T-helper 2 cell treated with Interferon-gamma antibody and Interleukin-4, amounts not matched to agents 100 ng/mL and 5 ng/mL, for 36 hours (primary cell): ENCODE data around the gene CPLANE2. TPM values are rescaled to one million over a fixed set of nuclear protein-coding genes. Genes with fewer than 3 reads are reported as not detected.
"Not testable (repeated sequence)": the region's sequence is repeated elsewhere in the genome, so short reads cannot be mapped to it uniquely, and the experiment has no call there.

Source experiments
- intact Hi-C: fragments of 100-400 bp; cut with micrococcal nuclease; formaldehyde crosslinking; loops from one replicate; pipeline ENCODE4 v1.15.1; 2023
- total RNA-seq: library from RNA; stranded (reverse); gene quantifications from 2 replicates; pipeline ENCODE4 v1.2.3, GENCODE V29; 2022

Gene CPLANE2
- total RNA-seq, 1 donor from 2014 or later, result 6.3 TPM

DNA sequence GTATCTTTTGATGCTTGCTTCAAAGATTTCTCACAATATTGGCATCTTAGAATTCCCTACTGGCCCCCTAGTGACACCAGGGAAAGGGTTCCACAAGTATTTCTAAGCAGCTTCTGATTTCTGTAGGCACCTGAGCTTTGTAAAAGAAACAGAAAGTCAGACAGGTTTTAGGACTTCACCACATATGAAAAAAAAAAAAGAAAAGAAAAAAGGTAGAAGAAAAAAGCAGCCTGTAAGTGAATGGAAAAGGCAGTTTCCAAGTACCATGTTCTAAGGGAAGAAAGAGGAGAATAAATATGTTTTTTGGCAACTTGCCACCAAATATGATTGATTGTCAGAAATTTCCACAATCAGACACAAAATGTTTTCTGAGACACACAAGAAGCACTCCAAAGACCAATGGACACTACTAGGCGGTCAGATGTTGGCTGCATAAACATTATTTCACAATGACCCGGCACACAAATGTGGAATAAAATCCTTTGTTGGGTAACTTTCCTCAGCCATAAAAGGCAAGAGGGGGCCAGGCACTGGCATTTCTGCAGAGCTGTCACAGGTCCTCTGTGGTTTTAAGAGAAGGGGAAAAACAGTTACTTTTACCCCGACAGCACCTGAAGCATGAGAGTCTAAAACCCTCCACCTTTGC is 12.7 kb upstream of the CPLANE2 start:
- intact Hi-C loops, result no loop called here

DNA sequence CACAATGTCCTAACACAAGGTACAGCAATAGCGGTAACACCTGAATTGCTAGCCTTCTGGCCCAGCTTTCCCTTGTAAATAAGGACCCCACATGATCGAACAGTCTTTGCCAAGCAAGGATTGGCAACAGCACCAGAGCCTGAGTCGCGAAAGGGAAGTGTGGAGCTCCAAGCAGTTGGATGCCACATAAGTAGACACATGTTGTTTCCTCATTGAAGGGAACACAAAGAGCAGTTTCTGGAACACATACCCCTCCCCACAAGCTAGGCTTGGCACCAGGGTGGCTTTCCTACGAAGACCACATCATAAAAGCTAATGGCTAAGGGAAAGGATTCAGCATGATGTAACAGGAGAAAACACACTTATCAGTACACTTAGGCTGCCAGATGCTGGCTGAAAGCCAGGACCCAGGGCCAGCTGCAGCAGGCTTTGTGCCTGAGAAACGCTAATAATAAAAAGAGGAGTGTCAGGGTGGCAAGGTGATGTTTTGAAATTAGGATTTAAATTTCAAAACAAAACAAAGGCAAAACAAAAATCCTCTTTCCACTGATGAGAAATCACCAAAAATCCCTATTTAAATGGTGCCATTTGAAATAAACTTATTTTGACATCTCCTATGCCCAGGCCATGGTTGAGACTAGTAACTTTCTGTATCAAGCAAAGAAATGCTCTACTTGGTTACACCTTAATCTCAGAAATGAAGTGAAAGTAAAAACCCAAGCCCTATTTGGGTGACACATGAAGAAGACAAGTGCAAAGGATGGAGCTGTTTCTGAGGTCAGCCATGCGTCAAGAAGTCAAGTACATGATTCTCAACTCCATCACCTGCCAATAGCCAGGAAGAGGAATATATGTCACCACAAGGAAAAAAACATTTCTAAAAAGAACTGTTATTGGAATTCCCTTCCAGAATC is 11.9 kb upstream of the CPLANE2 start:
- intact Hi-C loops, result no loop called here

DNA sequence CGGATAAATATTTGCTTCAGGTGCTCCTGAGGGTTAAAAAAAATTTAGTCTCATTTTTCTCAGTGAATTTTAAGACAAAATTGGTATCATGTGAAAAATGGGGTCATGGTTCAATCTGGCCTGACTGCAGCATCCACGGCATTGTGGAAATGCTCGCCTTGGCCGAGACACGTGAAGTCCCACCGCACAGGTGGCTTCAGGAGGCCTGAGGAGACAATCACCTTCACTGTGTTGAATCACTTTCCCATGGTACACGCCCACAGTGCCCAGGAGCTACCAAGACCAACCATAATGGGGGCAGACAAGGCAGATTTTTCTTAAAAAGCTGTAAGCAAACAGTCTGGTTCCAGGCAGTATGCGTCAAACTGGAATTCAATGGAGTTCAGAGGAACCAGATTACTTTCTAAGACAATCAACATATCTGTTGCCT is 11.0 kb upstream of the CPLANE2 start:
- intact Hi-C loops, result no loop called here

DNA sequence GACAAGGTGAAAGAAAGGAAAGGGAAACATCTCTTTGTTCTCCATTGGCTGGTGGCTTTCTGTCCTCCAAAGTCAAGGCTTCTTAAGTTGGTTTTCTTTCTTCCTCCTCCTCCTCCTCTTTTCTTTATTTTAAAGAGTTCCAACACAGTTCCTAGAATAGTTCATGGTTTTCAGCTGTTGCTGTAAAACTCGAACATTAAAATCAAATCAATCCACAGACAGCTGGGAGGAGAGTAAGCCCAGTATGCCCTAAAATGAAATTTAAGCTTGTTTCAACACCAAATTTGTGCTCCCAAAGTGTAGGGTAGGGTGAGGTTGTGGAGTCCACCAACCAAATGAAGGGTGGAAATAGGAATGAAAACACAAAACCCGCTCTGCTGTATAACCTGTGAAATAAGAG is 10.5 kb upstream of the CPLANE2 start:
- intact Hi-C loops, result no loop called here

DNA sequence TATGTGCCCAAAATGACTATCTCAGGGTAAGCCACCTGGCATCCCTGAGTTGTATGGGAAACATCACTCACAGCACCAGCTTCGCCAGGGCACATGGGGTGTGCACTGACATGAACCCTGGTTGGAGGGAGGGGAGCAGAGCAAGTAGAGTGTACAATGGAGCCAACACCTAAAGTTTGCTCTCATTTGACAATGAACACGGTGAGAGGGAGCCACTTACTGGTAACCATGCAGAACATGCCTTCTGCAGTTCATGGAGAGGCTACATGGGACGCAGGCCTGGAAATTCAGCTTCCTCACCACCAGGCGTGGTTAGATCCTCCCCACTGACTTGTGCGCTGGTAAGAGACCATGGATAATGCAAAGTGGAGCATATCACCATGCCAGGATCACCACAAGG is 10.0 kb upstream of the CPLANE2 start:
- intact Hi-C loops, result no loop called here

DNA sequence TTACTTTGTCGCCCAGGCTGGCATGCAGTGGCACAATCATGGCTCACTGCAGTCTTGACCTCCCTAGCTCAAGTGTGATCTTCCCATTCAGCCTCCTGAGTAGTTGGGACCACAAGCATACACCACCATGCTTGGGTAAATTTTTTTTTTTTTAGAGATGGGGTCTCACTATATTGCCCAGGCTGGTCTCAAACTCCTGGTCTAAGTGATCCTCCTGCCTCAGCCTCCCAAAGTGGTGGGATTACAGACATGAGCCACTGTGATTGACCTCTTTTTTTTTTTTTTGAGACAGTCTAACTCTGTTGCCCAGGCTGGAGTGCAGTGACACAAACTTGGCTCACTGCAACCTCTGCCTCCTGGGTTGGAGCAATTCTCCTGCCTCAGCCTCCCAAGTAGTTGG is 9.3 kb upstream of the CPLANE2 start:
- intact Hi-C loops, result not testable (repeated sequence)

DNA sequence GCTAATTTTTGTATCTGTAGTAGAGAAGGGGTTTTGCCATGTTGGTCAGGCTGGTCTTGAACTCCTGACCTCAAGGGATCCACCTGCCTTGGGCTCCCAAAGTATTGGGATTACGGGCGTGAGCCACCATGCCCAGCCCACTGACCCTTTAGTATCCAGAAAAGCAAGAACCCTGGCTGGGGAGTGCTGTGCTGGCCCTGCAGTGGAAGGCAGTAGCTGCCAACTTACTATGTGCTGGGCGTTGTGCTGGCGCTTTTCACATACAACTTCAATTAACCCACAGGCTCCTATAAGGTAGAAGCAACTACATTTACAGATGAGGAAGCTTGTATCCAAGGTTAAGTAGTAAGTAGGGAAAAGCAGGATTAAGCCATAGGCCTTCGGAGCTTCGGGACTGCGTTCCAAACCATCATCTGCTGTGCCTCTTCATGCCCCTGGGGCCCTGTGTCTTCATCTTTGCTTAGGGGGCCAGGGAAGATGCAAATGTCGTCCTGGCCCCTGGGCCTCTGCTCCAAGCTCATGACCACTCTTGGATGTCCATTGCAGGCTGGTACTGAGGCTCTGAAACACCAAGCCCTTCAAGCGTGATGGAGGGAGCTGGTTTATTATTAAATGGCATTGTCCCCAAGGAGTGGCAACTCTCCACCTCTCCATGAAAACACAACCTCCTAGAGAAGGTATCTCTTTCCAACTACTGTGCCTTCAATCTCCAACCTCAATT is 8.7 kb upstream of the CPLANE2 start:
- intact Hi-C loops, result loop anchor here (2.0 kb wide), 2 partner anchors 39 to 59 kb away; no protein-coding TSS in a partner anchor

DNA sequence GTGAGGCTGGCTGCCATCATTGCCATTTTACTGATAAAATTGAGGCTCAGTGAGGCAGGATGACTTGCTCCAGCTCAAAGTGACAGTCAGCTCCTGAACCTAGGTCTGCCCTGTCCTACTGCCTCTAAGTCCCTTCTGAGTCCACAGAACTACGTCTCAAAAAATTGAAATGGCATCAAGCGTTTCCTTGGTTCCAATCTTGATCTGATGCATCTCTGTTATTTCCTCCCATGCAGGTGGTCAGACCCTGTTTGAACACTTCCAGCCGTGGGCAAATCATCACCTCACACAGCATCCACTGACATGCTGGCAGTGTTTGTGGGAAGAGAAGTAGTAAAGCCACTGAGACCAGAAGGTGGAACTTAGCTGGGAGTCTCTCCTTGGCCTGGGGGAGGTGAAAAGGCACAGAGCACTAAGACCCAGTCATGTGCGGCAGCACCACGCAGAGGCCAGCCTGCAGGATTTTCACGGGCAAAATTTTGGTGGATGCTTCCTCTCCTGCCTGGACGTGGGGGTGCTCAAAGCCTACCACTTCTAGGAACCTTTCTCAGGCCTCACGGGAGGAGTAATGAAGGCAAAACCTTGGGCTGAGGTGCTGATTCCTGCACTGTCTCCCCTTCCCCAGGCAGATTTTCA is 7.8 kb upstream of the CPLANE2 start:
- intact Hi-C loops, result loop anchor here (1.0 to 2.0 kb wide), 3 partner anchors 38 to 165 kb away; no protein-coding TSS in a partner anchor

DNA sequence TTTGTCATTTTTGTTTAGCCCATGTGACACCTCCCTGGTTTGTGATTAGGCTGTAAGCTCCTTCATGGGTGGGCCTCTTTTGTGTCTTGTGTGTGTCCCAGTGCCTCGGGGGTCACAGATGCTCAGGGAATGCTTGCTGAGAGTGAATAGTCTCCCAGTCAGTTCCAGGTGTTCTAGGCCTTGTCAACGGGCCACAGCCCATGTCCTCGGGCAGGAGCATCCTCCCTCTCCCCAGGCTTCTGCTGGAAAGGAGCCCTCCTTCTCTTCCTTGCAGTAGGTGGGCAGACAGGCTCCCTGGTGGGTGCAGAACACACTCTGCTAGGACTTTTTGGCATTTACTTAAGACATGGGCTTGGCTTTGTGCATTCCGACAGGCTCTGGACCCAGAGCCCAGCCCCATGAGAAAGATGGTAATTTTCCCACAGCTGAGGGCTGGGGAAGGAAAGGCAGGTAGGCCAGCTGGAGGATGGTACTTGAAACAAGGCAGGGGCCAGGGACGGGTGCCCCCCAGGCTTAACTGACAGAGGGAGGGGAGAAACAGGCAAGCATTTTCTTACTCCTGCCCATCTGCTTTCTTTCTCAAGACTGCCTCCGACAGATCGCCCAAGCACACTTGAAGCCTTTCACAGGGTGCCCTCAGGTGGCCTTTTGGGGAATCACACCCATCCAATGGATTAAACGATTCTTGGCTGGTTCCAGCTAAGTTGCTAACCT is 7.1 kb upstream of the CPLANE2 start:
- intact Hi-C loops, result loop anchor here (1.0 to 2.0 kb wide), 3 partner anchors 37 to 165 kb away; no protein-coding TSS in a partner anchor

DNA sequence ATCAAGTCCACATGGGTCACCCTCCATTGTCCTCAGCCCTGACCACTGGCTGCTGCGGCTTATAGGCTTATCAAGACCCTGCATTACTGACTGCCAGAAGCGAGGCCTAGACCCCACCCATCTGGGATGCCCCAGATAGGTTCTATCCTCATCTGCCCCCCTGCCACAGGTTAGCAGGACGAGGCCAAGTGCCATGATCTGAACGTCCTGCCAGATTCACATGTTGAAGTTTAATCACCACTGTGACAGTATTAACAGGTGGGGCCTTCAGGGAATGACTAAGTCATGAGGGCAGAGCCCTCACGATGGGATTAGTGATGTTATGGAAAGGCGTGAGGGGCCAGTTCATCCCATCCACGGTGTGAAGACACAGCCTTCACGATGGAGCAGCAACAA is 6.2 kb upstream of the CPLANE2 start:
- intact Hi-C loops, result no loop called here

DNA sequence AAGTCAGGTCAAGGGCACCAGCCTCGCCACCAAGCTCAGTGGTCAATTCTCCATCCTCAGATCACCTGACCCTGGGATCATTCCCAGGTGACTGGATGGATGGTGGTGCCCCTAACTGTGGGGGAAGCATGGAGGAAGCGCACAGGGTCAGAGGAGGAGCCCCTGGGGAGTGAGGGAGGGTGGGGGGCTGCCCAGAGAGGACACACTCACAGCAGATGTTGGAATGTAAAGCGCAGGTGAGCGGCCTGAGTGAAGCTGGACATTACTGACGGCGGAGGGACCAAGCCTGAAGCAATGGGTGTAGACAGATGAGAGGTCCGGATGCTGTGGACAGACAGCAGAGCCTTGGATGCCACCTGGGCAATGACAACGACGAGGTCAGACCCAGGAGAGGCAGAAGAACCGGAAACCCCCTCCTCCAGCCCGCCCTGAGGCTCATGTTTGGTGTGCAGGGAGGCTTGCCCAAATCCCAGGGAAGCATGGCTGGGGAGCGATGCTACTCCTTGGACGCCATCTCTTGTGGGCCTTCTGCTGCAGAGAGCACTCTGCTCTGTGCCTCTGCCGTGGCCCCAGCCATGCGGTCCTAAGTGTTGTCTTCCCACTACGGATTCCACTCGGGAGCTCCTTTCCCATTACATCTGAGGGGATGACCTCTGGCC is 5.7 kb upstream of the CPLANE2 start:
- intact Hi-C loops, result no loop called here

DNA sequence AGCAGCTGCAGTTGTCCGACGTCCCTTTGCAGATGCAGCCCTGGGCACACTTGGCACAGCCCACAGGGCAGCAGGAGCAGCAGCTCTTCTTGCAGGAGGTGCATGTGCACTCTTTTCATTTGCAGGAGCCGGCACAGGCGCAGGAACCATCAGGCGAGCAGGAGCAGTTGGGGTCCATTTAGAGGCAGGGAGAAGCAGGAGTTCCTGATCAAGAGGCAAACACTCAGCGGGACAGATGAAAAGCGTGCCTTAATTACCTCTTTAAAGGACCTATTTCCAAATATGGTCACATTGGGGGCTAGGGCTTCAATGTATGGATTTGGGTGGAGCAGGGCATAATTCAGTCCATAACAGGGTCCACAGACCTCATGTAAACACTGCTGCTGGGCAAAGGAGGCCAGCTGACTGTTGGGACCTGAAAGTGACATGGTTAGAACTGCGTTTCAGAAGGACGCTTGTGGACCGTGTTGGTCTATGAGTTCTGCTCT is 4.3 kb upstream of the CPLANE2 start:
- intact Hi-C loops, result no loop called here

DNA sequence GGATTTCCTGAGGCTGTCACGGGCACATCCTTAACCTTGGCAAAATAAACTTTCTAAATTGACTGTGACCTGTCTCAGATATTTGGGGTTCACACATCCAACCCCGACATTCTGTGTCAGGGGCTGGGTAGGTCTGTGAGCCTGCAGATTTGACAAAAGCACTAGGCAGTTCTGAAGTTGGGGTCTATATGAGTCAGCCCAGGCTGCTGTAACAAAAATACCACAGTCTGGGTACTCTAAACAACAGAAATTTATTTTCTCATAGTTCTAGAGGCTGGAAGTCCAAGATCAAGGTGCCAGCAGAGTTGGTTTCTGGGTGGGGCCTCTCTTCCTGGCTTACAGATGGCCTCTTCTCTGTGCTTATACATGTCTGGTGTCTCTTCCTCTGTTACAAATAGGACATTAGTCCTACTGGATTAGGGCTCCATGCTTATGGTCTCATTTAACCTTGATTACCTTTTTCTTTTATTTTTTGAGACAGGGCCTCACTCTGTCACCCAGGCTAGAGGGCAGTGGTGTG is 3.0 kb upstream of the CPLANE2 start:
- intact Hi-C loops, result no loop called here

DNA sequence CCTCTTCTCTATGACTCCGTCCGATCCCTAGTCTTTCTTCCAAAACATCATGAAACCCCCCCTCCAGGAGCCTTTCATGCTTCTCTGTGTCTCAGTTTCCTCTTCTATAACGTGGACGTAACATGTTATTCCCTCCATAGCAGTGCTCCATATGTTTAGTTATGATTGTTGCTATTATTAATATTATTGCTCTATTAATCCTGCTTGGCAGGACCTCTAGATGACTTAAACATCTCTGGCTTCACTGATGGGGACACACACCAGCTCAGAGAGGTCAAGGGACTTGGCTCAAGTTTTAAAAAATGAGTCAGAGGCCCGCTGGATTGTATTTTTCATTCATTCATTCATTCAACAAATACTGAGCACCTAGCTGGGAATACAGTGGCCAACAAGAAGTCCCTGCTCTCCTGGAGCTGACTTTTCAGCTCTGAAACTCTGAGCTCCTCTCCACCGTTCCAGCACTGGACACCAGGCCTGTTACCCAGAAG is 404 bp upstream of the CPLANE2 start:
- intact Hi-C loops, result loop anchor here (1.0 to 2.0 kb wide), 2 partner anchors 31 to 129 kb away; partner anchors contain the start of gene SZRD1

DNA sequence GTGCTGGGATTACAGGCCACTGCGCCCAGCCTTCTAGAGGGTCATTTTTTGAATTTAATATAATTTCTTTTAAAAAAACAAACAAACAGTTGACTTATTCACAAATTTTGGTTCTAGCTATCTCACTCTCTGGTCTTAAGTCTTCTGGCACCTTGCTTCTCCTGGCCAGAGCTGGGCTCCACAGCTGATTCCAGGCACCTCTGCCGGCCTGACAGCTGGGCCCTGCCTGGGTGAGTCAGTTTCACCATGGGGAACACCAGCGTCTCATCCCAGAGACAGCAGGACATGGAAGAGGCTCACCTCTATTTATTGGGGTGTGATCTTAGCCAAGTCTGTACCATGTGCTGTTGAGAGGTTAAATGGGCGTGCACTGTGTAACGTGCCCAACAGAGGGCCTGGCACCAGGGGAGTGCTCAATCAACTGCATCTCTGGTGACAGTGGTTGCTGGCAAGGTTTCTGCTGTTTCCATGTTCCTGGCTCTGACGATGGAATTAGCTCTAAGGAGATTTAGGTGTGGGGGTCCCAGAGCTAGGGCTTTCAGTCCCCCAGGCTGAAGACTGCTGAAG is 956 bp downstream of the CPLANE2 start:
- intact Hi-C loops, result loop anchor here (1.0 to 2.0 kb wide), 2 partner anchors 19 to 131 kb away; partner anchors contain the start of gene SZRD1

DNA sequence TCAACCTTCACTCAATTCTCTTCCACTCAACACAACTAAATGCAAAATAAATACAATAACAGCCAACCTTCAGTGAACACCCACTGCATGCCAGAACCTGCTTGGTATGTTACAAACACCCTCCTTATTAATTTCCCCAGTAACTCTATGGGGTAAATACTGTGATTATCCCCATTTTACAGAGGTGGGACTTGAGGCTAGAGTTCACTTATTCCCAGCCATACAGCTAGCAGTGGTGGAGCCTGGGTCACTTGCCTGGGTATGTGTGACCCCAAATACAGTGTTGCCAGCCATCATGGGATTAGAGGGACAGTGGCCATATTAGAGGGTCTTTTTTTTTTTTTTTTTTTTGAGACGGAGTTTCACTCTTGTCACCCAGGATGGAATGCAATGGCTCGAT is 1.6 kb downstream of the CPLANE2 start:
- intact Hi-C loops, result no loop called here

DNA sequence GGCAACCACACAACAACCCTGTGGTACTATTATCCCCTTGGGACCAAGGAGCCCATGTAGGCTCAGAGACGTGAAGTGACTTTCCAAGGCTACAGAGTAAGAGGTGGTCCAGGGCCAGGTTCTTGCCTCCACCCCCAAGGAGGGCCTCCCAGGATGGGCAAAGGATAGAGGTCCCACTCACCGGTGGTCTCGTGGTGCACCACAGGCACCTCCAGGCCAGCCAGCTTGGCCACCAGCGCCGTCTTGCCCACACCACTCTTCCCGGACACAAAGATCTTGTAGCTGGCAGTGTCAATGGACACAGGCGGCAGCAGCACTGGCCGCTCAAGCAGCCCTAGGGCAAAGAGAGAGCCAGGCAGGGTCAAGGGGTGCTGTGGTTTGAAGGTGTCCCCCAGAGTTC is 3.6 kb downstream of the CPLANE2 start:
- intact Hi-C loops, result no loop called here

DNA sequence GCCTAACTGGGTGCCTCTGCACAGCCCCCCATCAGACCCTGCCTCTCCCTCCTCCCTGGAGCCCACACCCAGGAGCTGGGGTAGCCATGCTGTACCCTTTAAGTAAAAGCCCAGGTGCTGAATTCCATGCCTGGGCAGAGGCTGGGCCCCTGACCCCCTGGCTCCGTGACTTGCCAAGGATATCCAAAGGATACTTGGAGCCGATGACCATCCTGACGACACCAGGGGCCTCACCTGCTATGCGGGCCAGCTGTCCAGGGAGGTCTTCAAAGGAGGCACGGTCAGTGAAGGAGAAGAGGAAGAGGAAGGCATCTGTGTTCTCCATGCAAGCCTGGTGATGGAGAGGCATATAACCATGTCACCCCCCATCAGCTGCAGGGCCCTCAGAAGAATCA is 4.7 kb downstream of the CPLANE2 start:
- intact Hi-C loops, result no loop called here
